Smooth muscle cell of trachea (primary cell): Measurements from ENCODE around the gene CROCC. TPM values are rescaled to one million over a fixed set of nuclear protein-coding genes. Genes with fewer than 3 reads are reported as not detected.

Experiments
- total RNA-seq: library from RNA; depleted of rRNA; stranded (reverse); fragments of >200 nt; gene quantifications from 2 replicates; pipeline ENCODE4 v1.2.1, GENCODE V29; 2014

Gene CROCC, protein sequence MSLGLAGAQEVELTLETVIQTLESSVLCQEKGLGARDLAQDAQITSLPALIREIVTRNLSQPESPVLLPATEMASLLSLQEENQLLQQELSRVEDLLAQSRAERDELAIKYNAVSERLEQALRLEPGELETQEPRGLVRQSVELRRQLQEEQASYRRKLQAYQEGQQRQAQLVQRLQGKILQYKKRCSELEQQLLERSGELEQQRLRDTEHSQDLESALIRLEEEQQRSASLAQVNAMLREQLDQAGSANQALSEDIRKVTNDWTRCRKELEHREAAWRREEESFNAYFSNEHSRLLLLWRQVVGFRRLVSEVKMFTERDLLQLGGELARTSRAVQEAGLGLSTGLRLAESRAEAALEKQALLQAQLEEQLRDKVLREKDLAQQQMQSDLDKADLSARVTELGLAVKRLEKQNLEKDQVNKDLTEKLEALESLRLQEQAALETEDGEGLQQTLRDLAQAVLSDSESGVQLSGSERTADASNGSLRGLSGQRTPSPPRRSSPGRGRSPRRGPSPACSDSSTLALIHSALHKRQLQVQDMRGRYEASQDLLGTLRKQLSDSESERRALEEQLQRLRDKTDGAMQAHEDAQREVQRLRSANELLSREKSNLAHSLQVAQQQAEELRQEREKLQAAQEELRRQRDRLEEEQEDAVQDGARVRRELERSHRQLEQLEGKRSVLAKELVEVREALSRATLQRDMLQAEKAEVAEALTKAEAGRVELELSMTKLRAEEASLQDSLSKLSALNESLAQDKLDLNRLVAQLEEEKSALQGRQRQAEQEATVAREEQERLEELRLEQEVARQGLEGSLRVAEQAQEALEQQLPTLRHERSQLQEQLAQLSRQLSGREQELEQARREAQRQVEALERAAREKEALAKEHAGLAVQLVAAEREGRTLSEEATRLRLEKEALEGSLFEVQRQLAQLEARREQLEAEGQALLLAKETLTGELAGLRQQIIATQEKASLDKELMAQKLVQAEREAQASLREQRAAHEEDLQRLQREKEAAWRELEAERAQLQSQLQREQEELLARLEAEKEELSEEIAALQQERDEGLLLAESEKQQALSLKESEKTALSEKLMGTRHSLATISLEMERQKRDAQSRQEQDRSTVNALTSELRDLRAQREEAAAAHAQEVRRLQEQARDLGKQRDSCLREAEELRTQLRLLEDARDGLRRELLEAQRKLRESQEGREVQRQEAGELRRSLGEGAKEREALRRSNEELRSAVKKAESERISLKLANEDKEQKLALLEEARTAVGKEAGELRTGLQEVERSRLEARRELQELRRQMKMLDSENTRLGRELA (N-terminal part only)
- total RNA-seq = 12.4 and 22.5 TPM in 2 replicates

DNA sequence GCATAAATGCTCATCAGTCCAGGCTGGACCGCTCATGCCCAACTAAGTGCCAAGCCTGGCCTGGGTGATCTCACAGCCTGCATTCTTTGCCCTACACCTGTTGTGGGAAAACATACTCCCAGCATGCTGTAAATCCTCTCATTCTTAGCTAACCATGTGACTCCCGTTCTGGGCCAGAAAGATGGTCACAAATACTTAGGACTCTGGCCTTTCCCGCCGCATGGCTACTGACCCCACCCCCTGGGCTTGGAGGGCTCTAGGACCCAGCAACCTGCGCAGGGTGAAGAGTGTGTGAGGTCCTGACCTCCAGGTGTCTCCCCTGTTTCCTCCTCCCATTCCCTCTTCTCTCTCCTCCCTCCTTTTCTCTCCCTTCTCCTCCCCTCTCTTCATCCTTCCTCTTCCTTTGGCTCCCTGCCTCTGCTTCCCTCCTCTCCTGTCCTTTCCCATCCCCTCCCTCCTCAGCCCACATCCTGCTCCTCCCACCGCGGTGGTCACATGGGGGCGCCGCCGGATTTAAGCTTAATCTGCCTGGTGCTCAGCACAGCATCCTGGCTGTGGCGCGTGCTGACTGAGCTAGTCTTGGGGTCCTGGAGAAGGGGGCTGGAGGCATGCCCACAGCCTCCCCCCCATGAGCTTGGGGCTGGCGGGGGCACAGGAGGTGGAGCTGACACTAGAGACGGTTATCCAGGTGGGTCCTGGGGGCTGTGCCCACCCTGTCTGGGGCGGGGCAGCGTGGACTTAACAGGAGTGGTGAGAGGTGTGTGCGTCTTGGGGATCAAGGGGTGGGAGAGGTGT, at the start of gene CROCC:
CROCC (plus strand) TSS at position 541 of the 795 bp plus-strand sequence; CDS start at position 629, 88 bp downstream.

DNA sequence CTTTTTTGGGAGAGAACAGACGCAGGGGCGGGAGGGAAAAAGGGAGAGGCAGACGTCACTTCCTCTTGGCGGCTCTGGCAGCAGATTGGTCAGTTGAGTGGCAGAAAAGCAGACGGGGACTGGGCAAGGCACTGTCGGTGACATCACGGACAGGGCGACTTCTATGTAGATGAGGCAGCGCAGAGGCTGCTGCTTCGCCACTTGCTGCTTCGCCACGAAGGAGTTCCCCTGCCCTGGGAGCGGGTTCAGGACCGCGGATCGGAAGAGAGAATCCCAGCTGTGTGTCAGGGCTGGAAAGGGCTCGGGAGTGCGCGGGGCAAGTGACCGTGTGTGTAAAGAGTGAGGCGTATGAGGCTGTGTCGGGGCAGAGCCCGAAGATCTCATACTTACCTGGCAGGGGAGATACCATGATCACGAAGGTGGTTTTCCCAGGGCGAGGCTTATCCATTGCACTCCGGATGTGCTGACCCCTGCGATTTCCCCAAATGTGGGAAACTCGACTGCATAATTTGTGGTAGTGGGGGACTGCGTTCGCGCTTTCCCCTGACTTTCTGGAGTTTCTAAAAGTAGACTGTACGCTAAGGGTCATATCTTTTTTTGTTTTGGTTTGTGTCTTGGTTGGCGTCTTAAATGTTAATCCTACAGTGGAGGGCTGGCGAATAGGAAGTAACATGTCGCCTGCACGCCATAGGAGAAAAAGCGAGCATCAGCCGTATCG, 26.0 kb upstream of the CROCC start, which contains the start of gene RNU1-2:
RNU1-2 (plus strand) TSS at position 383 of the 718 bp plus-strand sequence.

DNA sequence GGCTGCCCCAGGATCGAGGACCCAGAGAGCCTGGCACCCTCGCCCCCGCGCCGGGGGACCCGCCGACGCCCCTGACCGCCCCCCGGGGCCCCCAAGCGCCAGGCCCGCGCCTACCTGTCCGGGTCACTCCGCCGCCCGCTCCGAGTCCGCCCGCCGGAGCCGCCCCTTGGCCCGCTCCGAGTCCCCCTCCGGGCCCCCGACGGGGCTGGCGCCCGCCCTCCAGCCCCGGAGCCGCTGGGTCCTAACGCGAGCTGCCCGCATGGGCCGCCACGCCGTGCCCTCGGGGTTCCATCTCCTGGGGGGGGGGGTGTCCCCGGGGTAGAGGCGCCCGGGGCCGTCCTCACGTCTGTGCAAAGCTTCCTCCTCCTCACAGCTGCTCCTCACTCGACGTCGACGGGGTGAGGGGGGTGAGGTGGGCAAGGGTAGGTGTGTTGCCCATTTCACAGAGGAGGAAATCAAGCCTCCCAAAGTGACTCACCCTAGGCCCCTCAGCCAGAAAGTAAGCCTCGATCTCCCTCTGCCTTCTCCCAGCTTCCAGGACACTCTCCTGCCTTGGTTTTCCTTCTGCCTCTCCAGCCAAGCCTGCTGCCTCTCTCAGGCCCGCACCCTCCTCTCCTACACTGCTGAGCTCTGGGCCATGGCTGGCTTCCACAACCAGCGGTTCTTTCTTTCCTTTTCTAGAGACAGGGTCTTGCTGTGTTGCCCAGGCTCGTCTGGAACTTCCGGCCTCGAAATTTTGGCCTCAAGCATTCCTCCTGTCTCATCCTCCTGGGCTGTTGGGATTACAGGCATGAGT, 58.9 kb downstream of the CROCC start, which contains the start of gene MFAP2:
MFAP2 (minus strand) TSS at position 148 of the 796 bp plus-strand sequence. CDS start 2,347 bp downstream, outside the sequence.

DNA sequence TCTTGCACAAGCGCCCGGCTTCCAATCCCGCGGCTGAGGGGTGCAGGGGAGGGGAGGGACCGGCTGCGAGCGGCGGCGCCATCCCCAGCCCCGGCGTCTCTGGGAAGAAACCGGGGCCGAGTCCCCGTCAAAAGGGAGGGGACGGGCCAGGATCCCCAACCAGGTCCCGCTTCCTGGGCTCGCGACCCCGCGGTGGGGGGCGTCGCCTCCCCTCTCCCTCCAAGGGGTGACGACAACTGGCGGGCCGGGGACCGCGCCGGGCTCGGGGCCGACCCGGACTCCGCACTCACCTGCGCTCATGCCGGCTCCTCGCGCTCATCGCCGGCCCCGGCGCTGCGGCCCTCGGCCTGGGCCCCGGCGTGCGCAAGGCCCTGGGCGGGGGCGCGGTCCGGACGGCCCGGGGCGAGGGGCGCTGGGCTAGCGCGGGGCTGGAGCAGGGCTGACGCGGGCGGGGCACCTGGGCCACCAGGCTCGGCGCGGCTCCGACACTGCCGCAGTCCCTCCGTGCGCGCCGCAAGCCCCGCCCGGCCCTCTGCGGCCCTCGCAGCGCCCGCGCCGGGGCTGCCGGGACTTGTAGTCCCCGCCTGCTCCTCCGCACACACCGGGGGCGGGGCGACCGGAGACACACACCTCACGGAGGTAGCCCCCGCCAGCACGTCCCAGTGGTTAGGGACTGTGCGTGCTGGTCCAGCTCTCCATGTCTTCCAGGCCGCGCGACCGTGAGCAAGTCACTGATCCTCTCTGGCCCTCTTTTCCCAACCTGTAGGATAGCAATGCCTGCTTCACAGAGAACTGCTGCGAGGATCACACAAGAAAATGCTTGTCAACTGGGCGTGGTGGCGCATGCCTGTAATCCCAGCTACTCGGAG, 89.9 kb downstream of the CROCC start, which contains the start of gene ATP13A2:
ATP13A2 (minus strand) TSS at position 490 of the 869 bp plus-strand sequence; CDS start at position 300, 190 bp downstream.

Other genes with a start within 250 kb of the CROCC start
- gene RNU1-4, start 181.4 kb upstream of the CROCC start, total RNA-seq = under 0.01 TPM in 2 replicates
- under 0.01 TPM in 2 replicates for gene RNU1-2, start 26.0 kb upstream of the CROCC start, total RNA-seq
- 16.9 and 26.5 TPM in 2 replicates for gene MFAP2, start 58.7 kb downstream of the CROCC start, total RNA-seq
- 14.0 and 21.0 TPM in 2 replicates for gene ATP13A2, start 90.0 kb downstream of the CROCC start, total RNA-seq
- gene SDHB, start 132.1 kb downstream of the CROCC start, total RNA-seq = 97.8 and 146 TPM in 2 replicates
- gene PADI2, start 197.5 kb downstream of the CROCC start, total RNA-seq = under 0.01 and 0.15 TPM in 2 replicates